HG02973 (cell line): ENCODE measurements around the gene KDM4B.
"Not testable (repeated sequence)": the region's sequence is repeated elsewhere in the genome, so short reads cannot be mapped to it uniquely, and the experiment has no call there.

ENCODE experiments used
- ATAC-seq: cut with Tn5 transposase; IDR thresholded peaks from one replicate; pipeline ENCODE4 v1.9.1; 2021; ENCODE audit warnings: moderate library complexity; ENCODE audit not compliant: unreplicated experiment

The KDM4B gene

GRCh38 chr19:5193192-5193591 lies 224.3 kb downstream of the KDM4B start:
- ATAC-seq, result no peak

- no peak for ATAC-seq
Observed at GRCh38 chr19:5194641-5195040, 225.7 kb downstream of the KDM4B start.

- not testable (repeated sequence) for ATAC-seq
Observed at GRCh38 chr19:5195587-5195986, 226.7 kb downstream of the KDM4B start.

- ATAC-seq, result no peak
Observed at GRCh38 chr19:5196832-5197231, 227.9 kb downstream of the KDM4B start.

- ATAC-seq, result no peak
Observed at GRCh38 chr19:5200844-5201243, 231.9 kb downstream of the KDM4B start.

GRCh38 chr19:5202553-5202952 lies 233.6 kb downstream of the KDM4B start:
- no peak for ATAC-seq
